Choroid plexus epithelial cell (primary cell): Measurements from ENCODE around the gene CALY.
A peak's percentile ranks its signal among the peaks of the same experiment; 100 is the strongest.

ENCODE experiments used
- DNase-seq: peaks from one replicate; pipeline ENCODE4 v3.0.0-alpha.2; 2010; ENCODE audit warnings: low read depth
- H3K4me3 ChIP-seq: 2 replicates; pipeline ENCODE4 v1.5.1; 2011; ENCODE audit warnings: low read depth, mild to moderate bottlenecking, control low read depth, low read length, moderate library complexity
- TF ChIP-seq, protein P1 (sequence below): conservative IDR thresholded peaks from 2 replicates; pipeline ENCODE4 v1.5.1; 2011; ENCODE audit warnings: low read depth, mild to moderate bottlenecking, control low read depth, inconsistent platforms, low read length, moderate library complexity

CALY gene

DNA sequence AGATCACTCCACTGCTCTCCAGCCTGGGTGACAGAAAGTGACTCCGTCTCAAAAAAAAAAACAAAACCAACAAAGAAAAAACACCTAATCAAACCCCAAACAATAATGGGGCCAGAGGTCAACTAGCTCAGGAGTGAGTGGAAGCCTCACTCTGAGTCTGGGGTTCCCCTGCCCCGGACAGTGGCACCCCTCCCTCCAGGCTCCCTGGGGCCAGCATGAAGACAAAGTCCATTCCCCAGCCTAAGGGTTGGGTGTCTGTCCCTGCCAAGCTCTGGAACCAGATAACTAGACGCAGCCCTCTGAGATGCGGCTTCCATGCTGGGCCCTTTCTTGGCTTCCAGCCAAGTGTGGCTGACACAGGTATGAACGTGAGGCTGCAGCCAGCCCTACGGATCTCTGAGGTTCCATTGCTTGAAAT lies 22.9 kb upstream of the CALY start:
- no peak for DNase-seq
- TF ChIP-seq, protein P1, sequence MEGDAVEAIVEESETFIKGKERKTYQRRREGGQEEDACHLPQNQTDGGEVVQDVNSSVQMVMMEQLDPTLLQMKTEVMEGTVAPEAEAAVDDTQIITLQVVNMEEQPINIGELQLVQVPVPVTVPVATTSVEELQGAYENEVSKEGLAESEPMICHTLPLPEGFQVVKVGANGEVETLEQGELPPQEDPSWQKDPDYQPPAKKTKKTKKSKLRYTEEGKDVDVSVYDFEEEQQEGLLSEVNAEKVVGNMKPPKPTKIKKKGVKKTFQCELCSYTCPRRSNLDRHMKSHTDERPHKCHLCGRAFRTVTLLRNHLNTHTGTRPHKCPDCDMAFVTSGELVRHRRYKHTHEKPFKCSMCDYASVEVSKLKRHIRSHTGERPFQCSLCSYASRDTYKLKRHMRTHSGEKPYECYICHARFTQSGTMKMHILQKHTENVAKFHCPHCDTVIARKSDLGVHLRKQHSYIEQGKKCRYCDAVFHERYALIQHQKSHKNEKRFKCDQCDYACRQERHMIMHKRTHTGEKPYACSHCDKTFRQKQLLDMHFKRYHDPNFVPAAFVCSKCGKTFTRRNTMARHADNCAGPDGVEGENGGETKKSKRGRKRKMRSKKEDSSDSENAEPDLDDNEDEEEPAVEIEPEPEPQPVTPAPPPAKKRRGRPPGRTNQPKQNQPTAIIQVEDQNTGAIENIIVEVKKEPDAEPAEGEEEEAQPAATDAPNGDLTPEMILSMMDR: no peak
- no peak overlapping the region for H3K4me3 ChIP-seq

DNA sequence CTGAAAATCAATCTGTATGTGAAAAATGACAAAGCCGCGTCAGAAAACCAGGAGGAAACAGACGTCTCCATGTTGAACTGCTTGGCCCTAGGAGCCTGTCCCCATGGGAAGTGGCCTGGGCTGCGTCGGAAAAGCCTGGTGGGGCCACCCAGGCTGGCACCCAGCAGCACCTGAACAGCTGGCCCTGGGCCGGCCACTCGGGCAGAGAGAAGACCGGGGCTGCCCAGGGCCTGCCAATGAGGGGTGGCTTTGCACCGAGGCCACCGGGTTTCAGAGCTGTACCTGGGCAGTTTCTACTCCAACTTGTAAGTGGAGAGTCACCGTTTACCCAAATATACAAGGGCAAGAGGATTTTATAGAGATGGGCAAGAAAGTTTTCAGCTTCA lies 22.2 kb upstream of the CALY start:
- H3K4me3 ChIP-seq: no peak overlapping the region
- TF ChIP-seq, protein P1: no peak
- DNase-seq: no peak

DNA sequence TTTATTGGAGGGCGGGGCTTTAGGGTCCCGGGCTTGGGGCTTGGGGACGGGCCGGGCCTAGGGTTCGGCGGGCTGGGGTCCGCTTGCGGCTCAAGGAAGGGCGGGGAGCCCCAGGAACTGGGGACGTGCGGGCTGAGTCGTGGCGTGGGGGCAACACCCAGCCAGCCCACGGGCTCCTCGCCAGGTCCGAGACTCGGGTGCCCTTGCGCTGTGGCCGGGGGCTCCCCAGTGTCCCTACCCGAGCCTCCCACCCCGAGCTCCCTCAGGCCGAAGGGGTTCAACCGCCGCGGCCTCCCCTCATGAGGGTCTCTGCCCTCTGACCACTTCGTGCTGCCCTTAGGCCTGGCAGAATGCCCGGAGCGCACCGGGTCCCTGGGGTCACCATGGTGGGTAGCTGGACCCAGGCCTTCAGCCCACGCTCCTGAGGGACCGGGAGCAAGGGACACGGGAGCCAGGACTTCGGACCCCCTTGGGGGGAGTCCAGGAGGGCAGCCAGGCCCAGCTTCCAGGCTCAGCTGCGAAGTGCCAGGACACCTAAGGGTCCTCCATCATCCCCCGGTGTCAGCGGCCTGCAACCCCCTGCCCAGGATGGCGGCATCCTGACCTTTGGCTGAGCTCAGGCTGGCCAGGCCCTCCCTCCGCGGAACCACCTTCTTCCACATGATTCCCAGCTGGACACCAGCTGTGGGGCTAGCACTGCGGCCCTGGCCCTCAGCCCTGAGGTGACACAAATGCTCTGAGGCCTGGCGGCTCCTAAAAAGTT lies 21.6 kb upstream of the CALY start:
- DNase-seq: no peak
- TF ChIP-seq, protein P1: no peak

DNA sequence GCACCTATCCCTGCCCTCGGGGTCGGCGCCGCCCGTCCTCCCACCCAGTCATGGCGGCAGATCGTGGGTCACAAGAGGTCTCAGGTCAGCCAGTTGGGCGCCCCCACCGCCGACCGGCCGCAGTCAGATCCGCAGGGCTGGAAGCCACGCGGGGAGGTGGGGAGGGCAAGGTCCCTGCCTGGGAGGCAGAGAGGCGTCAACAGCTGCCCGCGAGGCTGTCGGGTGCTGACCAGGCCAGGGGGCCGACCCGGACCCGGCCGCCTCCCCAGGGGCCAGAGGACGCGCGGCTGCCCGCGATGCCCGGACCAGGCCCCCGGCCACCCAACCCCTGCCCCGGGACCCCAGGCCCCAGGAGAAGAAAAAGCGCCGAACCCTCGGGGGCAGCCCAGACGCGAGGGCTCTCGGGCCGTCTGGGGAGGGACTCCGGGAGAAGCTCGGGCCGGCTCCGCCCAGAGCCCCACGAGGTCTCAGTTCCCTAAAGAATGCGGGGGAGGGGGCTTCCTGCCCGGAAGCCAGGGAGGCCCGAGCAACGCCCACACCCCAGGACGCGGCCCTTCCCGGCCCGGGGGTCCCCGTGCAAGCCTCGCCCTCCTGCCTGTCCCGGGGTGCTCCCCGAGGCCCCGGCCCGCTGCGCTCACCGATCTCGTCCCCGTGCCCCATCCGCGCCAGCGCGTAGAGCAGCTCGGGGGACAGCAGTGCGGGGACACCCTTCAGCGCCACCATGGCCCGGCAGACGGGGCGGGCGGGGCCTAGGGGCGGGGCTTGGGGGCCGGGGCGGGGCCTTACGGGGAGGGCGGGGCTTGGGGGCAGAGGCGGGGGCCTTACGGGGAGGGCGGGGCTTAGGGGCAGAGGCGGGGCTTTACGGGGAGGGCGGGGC lies 20.8 kb upstream of the CALY start, which contains the start of gene FUOM:
Gene FUOM (minus strand): TSS at position 735 of the 877 bp plus-strand sequence. CDS start 12 bp downstream, at position 723.
- peak within 1 kb of the TSS; percentile 60 for H3K4me3 ChIP-seq
- TF ChIP-seq, protein P1: no peak
- peak; percentile 37 for DNase-seq

More for the DNA sequence above, 21.6 kb upstream of the CALY start:
- no peak overlapping the region for H3K4me3 ChIP-seq

DNA sequence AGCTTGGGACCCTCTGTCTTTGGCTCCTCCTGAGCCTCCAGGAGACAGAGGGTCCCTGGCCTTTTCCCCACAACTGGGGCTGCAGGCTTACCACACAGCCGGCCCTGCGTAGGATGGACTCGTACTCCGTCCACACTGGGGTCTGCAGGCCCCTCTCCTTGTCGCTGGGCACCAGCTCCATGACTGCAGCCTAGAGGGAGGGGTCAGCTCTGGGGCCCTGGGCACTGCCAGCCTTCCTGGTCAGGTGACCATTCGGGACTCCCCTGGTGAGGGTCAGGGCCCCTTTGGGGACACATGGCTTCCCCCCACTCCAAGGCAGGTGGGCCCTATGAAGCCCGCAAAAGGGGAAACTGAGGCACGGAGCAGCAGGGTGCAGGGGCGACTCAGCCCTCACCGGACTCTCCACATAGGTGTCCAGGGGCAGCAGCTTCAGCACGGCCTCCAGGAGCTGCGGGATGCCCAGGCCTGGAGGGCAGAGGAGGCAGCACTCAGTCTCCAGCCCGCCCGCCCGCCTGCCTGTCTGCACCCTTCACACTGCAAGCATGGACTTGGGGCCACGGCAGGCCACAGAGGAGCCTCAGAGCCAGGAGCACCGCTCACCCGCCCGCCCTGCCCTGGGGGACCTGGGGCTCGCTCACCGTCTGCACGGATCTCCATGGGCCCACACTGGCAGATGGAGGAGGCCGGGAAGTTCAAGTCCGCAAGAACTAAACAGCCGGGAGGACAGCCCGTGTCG lies 20.0 kb upstream of the CALY start:
- no peak for DNase-seq
- TF ChIP-seq, protein P1: no peak
- H3K4me3 ChIP-seq: peak overlapping the region; percentile 60

DNA sequence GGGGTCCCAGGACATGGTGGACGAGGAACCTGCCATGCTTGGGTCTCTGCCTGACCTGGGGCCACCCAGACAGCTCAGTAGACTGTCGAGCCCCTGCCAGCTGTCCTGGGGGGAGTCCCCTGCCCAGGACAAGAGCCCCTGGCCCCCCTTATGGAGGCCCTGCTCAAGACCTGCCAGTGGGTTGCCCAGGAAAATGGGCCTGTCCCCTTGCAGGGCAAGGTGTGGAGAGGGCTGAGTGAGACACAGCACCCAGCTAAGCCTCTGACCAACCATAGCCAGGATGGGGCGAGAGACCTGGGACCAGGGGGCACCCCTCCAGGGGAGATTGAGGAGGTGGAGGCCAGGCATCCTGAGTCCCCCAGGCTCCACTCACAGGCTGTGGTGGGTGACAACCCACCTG lies 19.3 kb upstream of the CALY start:
- TF ChIP-seq, protein P1: no peak
- no peak overlapping the region for H3K4me3 ChIP-seq
- no peak for DNase-seq
